HG03025 (cell line): ENCODE data around the gene ABCB6.
A peak's percentile ranks its signal among the peaks of the same experiment; 100 is the strongest.

Source experiments
- ATAC-seq: cut with Tn5 transposase; IDR thresholded peaks from one replicate; pipeline ENCODE4 v1.9.1; 2021; ENCODE audit warnings: mild to moderate bottlenecking, moderate library complexity; ENCODE audit not compliant: unreplicated experiment, low FRiP score

ABCB6 gene

DNA sequence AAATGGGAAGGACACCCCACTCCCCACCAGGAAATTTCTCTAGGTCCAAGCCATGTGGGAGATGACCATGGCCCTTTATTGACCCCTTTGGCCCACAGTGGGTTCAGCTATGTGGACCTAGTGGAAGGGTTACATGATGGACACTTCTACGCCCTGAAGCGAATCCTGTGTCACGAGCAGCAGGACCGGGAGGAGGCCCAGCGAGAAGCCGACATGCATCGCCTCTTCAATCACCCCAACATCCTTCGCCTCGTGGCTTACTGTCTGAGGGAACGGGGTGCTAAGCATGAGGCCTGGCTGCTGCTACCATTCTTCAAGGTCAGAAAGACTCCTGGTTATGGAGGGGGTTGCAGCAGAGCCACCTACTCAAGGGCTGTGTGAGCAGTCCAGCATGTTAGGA is 27.8 kb upstream of the ABCB6 start:
- no peak for ATAC-seq

DNA sequence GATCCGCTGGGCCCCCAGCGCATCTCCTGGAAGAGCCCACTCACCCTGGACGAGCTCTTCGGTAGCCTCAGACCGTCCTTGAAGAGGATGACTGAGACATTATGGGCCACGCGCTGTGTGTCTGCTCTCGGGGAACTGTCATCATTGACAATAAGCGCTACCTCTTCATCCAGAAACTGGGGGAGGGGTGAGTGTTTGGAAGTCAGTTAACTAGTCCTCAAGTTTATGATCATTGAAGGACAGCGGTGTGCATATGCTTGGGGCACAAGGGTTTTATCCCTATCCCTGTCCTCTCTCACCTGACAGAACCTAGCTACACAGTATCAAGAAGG is 27.1 kb upstream of the ABCB6 start:
- ATAC-seq: no peak

DNA sequence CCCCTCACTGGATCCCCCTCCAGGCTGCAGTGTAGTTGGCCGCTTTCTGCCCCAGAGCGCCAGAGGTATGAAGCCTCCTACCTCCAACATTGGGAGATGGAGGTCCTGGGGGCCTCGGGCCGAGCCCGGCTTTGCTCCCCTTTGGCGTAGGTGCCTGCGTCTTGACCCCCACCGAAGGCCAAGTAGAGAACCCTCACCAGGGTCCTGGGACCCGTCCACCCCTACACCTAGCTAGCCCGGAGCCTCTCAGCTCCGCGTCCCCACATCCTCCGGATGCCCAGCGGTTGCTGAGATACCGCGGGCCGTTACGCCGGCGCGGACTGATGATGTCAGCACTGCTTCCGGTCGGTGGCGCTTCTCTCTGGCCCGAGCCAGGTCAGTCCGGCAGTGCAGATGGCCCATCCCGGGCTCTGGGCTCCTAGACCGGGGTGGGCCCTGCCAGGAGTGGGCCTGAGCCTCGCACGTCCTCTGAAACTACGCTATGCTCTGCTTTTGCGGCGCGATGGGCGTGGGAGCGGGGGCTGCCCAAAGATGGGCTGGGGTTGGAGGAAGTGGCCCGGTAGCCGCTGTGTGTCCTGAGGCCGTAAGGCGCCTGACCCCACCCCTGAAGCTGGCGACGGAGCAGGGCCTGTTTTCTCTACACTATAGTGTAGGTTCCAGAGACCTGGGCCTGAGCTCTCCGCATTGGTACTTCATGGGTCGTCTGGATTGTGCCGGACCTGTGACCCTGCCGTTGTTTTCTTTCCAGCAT is 26.6 kb upstream of the ABCB6 start, which contains the start of the genes GLB1L and STK16:
Gene GLB1L (minus strand): TSS at position 297 of the 751 bp plus-strand sequence. CDS start 1,871 bp downstream, outside the sequence.
Gene STK16 (plus strand): TSS at position 332 of the 751 bp plus-strand sequence. CDS start 521 bp downstream, outside the sequence.
- ATAC-seq: peak; percentile 74

DNA sequence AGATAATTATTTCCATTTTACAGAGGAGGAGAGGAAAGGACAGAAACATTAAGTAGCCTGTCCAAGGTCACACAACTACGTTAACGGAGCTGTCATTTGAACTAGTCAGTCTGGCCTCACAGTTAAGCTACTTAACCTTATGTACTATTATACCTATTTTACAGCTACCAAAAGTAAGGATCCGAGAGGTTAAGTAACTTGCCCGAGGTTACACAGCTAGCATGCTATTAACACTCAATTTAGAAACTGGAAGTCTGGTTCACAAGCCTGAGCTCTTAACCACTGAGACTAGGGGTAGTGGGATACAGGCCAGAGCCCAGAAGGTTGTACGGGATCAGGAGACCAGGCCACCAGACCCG is 26.0 kb upstream of the ABCB6 start:
- no peak for ATAC-seq

DNA sequence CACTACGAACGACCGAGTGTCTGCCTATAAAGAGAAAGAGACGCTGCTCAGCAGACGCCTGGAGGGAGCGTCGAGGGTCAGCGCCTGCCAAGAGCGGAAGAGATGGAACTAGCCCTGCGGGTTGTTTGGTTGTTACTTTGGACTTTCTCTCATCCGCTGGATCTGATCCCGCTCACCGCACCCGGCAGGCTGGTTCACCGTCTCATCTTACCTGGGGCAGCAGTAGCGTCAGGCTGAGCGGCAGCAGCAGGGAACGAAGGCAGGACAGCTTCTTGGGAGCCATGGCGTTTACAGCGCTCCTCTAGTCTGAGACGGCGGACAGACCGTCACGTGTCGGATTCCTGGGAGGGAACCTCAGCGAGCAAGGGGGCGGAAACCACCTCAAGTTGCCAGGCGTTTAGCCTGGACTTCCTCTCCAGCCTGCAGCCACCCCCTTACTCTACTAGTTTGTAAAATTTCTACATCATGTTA is 24.6 kb upstream of the ABCB6 start:
- no peak for ATAC-seq

DNA sequence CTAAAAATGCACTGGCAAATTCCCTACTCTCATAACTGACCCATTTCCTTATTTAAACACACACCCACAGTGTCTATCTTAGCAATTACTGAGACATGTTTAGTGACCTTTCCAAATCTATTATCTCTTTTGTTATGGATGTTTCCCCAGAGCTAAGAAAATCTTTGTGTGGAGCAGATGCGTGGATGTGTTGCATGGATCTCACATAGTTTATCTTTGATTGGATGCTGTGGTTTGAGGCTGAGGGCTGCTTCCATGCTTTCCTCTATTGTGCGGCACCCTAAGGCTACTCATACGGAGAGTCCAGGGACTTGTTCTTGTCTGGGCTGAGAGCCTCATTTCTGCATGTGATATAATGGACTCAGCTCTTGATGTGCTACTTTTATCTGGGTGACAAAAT is 15.6 kb upstream of the ABCB6 start:
- no peak for ATAC-seq

DNA sequence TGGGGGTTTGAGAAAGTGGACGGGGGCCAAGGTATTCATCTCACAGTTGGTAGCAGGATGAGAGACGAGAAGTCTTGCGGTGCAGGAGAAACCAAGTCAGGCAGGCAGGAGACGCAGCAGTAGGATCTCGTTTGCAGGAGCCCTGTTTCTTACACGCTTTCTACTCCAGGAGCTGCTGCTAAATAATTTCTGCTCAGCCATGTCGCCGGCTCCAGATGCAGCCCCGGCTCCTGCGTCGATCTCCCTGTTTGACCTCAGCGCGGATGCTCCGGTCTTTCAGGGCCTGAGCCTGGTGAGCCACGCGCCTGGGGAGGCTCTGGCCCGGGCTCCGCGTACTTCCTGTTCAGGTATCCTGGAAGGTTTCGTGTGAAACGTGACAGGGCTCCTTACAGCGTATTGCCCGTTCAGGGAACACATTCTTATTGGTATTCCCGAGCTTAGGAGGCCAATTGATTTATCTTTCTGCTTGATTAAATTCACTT is 11.3 kb upstream of the ABCB6 start:
- ATAC-seq: peak; percentile 14

DNA sequence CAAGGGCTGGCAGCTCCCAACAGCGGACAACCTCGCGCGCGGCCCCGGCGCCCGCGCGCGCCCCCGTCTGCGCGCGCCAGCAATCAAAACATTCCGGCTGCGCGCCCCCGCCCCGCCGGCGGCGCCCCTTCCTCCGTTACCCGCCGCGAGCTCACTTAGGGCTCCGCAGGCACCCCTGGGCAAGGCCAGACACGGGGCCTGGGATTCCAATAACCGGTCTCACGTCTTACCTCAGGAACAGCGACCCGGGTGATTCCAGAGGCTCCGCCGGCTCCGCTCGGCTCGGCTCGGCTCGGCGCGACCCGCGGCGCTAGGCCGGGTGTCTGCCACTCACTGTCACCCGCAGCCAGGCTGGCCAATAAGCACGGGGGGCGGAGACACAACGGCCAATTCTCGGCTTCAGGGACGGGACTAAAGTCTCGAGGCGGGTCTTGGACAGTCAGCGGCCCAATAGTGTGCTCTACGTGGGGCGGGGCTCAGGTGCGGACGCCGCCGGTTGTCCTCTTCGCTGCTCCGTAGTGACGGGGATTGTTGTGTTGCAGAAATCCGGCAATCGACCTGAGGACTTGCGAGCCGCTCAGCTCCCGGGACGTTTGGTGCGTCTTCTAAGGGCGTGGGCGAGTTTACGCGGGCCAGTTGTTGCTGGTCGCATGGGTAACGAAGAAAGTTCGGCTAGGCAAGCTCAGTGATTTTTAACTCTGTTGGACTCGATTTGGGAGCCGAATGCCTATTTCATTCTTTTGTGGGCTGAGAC is 10.7 kb upstream of the ABCB6 start, which contains the start of the genes ANKZF1 and ATG9A:
Gene ANKZF1 (plus strand): TSS at position 502 of the 754 bp plus-strand sequence. CDS start 452 bp downstream, outside the sequence.
Gene ATG9A (minus strand): TSS at position 332 of the 754 bp plus-strand sequence. CDS start 1,612 bp downstream, outside the sequence.
- ATAC-seq: peak; percentile 96

DNA sequence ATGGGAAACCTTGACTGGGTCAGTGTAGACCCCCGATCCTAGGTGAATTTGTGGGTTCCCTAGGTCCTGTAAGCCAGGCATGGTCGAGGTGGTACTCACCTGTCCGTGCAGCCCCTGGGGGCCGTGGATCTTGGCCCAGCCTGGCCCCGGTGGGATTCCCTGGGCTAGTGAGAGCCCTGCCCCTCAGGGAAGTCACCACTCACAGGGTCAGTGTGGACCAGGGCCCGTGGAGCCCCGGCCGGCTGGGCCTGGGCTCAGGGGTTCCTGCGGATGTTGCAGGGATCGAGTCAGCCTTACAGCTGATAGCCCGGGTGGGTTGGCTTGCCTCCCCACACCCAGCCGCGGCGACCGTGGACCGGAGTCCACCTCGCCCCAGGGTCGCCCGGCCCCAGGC is 10.2 kb upstream of the ABCB6 start:
- peak; percentile 1 for ATAC-seq

DNA sequence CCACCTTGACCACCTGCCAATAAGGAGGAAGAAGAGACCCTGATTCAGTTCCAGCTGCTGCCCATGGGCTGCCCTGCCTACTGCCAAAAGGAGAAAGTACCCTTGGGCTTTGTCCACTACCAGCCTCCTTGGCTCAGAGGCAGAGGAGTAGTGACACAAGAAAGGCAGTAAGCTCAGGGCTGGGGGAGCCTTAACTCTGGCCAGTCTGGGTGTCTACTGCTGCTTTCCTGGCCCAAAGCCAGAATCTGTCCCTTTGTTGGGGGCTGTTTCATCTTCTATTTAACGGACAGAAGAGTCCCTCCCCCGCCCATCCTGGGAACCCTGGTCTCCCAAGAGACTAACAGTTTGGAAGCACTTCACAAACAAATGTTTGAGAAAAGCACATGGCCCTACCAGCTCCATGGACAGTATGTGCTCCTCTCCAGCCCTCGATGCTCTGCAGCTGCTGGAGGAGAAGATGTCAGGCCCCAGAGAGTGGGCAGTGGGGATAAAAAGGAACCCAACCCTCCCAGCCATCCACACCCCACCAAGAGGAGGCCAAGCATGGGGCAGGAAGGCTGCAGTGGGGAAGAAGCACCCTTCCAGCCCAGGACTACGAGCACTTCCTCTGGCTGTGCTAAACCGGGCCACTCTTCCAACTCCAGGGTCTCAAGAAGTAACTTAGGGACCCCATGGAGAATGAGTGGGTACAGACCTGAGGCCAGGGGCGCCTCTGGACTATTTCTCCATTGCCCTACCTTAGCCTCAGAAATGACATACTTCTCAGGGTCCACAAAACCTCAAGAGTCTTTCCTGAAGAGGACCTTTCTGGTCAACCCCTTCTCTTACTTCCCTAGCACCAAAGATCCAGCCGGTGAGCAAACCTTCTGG is 9.5 kb upstream of the ABCB6 start:
- no peak for ATAC-seq

DNA sequence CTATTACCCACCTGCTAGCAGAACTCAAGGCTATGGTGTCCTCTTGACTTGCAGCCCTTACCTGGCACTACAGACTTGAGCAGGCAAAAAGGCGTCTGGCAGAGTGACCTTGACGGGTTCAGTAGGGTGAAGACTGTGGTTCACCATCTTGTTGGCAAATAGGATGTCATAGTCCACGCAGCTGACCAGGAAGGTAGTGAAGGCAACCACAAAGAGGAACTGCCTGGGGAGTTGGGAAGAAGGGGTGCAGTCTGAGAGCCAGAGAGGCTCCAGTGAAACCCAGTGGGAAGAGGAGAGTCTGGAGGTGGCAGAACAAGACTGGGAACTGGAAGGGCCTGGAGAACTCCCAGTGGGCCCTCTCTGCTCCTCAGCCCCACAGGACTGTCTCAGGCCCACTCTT is 6.6 kb upstream of the ABCB6 start:
- no peak for ATAC-seq

DNA sequence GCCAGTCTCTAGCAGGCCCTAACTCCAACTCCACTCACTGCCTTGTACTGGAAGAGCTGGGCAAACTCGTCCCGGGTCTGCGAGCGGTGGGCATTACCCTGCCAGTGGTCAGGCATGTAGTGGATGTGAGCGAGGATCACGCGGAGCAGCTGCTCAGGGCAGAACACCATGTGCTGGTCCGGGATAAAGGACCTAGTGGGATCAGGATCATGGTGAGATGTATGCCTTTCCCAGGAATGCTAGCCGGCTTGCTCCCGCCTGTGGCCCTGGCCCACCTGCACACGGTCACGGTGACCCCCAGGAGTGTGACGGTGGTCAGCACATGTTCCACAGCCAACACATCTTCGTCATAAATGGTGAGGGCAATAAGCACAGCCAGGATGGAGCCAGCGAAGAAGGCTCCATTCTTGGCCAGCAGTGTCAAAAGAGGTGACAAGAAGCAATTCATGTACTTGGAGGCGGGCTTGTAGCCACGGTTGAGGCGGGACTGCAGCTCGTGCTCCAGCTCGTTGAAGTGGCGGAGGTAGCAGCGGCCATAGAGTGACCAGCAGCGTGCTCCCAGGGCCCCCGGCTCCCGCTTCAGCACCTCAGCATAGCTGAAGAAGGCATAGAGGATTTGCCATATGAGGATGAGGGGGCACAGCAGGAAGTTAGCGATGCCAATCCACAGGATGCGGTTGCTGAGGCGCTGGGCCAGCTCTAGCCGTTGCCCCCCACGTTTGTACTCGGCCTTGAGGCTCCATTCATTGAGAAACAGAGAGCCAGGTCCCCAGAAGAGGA is 5.3 kb upstream of the ABCB6 start:
- no peak for ATAC-seq

DNA sequence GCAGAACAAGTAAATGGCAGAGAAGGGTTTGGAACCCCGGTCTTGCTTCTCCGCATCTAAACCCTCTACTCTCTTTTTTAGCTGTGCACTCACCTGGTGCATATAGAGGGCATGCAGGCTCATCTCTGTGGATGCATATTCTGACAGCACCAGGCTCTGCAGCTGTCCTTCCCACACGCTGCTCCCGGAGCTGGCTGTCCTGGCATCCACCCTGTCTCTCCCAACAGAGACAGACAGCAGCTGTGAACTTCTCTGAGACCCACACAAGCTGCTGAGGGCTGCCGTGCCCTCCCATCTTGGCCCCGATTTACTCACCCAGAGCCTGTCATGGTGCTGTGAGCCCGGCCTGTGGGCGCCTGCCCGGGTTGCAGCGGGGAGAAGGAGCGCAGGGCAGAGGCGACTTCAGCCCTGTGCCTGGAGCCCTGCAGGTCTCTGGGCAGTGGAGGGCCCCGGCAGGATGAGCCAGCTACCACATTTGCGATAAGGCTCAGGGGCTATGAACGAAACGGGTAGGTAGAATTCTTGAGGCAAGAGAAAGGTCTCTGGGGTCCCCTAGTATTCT is 3.3 kb upstream of the ABCB6 start:
- ATAC-seq: no peak

DNA sequence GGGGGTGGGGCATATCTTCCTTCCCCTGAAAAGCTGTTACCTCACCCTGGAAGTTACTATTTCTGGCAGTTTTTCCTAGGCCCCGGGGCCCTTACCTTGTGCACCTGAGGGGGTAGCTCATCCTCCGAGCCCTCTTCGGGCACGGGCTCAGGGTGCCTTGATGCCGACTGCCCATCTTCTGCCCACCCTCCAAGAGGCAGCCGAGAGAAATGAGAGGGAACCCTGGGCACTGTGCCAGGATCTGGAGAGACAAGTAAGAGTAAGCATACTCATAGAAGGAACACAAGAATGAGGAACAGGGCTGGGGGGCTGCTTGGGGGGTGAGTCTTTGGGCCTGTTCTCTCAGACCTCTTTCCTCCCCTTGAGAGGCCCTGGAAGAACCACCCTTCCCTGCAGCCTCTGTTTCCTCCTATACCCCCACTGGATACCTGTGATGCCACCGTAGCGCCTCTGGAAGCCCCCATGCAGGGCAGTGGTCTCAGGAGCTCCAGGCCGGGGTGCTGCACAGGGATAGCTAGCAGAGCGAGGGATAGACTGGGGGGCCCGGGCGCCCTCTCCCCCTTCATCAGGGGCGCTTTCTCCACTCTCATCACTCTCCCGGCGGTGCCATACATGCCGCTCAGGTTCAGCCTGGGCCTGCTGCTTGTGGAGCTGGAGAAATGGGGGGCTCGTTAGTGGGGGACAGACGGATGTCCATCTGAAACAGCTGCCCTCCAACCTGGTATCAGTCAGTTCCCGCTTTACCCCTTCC is 2.1 kb upstream of the ABCB6 start:
- no peak for ATAC-seq

DNA sequence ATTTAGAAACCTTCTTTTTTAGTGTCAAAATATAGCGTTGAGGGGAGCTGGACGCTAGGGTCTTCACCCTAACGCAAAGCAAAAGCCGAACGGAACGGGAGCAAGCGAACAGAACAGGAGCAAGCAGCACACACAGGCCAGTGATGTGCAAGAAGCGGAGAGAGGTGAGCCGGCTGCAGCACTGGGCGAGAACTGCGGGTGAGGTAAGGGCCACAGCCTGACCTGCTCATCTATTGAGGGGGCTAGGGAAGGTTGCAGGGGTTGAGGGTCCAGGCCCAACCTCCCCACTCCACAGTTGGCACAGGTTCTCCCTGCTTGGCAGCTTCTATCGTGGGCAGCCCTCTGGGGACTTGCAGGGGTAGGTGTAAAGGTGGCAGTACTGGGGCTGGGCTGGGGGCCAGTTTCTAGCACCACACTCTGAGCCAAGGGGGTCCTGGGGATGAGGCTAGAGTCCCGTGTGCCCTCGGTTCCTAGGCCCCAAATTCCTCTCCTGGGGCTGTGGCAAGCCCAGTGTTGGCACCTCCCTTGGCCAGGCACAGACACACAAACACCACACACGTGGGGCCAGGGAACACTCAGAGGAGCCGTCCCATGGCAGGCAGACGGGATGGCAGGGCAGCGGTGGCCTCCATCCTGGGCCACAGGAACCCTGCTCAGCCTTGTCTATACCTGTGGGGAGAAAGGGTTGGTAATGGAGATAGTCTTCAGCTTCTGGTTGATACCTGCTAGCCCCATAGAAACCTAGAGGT is 1.2 kb upstream of the ABCB6 start:
- no peak for ATAC-seq

DNA sequence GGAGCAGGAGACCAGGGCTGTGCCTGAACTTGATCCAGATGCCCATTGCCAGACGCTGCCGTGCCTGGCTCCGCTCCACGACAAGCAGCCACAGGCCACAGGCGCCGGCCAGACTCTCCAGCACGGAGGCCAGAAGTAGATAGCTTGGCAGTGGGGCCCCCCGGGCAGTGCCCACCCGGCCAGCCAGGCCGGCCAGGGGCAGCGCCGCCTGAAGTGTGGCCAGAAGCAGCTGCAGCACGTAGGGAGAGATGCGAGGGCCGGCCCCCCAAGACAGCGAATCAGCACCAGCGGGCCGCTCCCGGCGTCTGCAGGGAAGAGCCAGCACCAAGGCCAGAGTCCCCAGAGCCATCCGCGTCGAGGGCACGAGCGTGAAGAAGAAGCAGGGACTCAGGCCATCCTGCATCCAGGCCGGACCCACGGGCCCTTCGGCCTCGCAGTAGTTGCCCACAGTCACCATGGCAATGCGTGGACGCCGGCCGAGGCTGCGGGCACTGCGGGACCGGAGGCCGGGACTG is 484 bp downstream of the ABCB6 start:
- ATAC-seq: peak; percentile 11

DNA sequence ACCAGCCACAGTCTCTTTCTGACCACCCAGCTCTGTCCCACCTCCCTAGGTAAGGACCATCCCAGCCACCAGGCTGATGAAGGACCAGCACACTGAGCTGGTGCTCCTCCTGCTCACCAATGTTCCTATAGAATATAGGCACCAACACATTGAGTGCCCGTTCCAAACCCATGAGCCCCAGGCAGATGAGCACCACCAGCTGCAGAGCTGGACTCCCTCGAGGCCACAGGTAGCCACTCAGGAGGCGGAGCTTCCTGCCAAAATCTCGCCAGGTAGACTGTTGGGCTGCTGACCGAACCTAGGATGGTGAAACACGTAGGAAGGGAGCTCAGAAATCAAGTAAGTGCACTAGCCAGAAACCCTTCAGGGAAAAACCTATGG is 2.2 kb downstream of the ABCB6 start:
- no peak for ATAC-seq
